Transverse colon (tissue), 3 donors: ENCODE results near the gene DGKD.

Source experiments
- POLR2A ChIP-seq: fragments of 450-650 bp; IDR thresholded peaks from one replicate; pipeline ENCODE4 v1.6.1; 2016; ENCODE audit warnings: antibody characterized with exemption, mild to moderate bottlenecking, moderate library complexity
- TF ChIP-seq, protein P1 (sequence below), 5 experiments: fragments of 200-600 bp in 3 of 5; fragments of 450-650 bp in 2 of 5; sonication (generic) in 3 of 5; IDR thresholded peaks; 1 replicate in 2 of 5; 2 replicates in 3 of 5; pipeline ENCODE4 v1.5.1; 2016 to 2017; ENCODE audit warnings: antibody characterized with exemption in 5 of 5, inconsistent platforms in 3 of 5, mild to moderate bottlenecking in 2 of 5, moderate library complexity in 1 of 5

DNA sequence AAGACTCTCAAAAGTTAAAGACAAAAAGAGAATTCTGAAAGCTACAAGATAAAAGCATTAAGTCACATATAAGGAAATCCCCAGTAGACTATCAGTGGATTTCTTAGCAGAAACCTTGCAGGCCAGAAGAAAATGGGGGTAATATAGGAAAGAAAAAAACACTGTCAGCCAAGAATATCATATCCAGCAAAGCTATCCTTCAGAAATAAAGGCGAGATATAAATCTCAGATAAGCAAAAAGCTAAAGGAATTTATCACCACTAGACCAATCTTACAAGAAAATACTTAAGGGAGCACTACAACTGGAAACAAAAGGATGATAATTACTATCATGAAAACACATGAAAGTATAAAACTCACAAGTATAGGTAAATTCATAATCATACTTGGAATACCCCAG, 149.2 kb downstream of the DGKD start:
- no peak for TF ChIP-seq POLR2A
- TF ChIP-seq, protein P1, sequence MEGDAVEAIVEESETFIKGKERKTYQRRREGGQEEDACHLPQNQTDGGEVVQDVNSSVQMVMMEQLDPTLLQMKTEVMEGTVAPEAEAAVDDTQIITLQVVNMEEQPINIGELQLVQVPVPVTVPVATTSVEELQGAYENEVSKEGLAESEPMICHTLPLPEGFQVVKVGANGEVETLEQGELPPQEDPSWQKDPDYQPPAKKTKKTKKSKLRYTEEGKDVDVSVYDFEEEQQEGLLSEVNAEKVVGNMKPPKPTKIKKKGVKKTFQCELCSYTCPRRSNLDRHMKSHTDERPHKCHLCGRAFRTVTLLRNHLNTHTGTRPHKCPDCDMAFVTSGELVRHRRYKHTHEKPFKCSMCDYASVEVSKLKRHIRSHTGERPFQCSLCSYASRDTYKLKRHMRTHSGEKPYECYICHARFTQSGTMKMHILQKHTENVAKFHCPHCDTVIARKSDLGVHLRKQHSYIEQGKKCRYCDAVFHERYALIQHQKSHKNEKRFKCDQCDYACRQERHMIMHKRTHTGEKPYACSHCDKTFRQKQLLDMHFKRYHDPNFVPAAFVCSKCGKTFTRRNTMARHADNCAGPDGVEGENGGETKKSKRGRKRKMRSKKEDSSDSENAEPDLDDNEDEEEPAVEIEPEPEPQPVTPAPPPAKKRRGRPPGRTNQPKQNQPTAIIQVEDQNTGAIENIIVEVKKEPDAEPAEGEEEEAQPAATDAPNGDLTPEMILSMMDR (IDR thresholded peaks at IDR 0.05), result no peak
